Stimulated activated naive CD8-positive, alpha-beta T cell treated with anti-CD3 and anti-CD28 coated beads, Interleukin-15, Interleukin-2, amounts not matched to agents 100 ng/mL and 50 ng/mL, for 24 hours (primary cell): ENCODE data around the gene ZNF28.
"Not testable (repeated sequence)": the region's sequence is repeated elsewhere in the genome, so short reads cannot be mapped to it uniquely, and the experiment has no call there.

Experiments
- H3K27ac Mint-ChIP-seq: one replicate; pipeline ENCODE4 v1.8.0; 2021; ENCODE audit warnings: mild to moderate bottlenecking, mixed read lengths
- H3K27me3 Mint-ChIP-seq: one replicate; pipeline ENCODE4 v1.8.0; 2021; ENCODE audit warnings: mixed read lengths
- H3K36me3 Mint-ChIP-seq: one replicate; pipeline ENCODE4 v1.8.0; 2021; ENCODE audit warnings: low read depth, mixed read lengths
- H3K4me1 Mint-ChIP-seq: one replicate; pipeline ENCODE4 v1.8.0; 2021; ENCODE audit warnings: low read depth, mixed read lengths
- H3K4me3 Mint-ChIP-seq: one replicate; pipeline ENCODE4 v1.8.0; 2021; ENCODE audit warnings: mild to moderate bottlenecking, mixed read lengths
- H3K9me3 Mint-ChIP-seq: one replicate; pipeline ENCODE4 v1.8.0; 2021; ENCODE audit warnings: mixed read lengths

Gene ZNF28

DNA sequence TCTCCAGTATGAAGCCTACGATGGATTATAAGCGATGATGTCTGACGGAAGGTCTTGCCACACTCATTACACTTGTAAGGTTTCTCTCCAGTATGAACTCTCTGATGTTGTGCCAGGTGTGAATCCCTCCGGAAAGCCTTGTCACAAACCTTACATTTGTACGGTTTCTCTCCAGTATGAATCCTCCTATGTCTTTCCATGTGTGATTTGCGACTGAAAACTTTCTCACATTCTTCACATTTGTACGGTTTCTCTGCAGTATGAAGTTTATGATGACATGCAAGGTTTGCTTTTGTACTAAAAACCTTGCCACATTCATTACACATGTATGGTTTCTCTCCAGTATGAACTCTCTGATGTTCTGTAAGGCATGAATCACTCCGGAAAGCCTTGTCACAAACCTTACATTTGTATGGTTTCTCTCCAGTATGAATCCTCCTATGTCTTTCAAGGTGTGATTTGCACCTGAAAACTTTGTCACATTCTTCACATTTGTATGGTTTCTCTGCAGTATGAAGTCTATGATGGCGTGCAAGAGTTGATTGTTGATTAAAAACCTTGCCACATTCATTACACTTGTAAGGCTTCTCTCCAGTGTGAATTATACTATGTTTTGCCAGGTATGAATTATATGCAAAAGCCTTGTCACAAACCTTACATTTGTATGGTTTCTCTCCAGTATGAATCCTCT, 21.3 kb downstream of the ZNF28 start:
- H3K27me3 Mint-ChIP-seq, H3K4me3 Mint-ChIP-seq, H3K4me1 Mint-ChIP-seq, H3K27ac Mint-ChIP-seq: not testable (repeated sequence)
- H3K9me3 Mint-ChIP-seq: peaks cover 70% of the 10 kb centered on the region
- peaks cover 91% of the 10 kb centered on the region for H3K36me3 Mint-ChIP-seq

DNA sequence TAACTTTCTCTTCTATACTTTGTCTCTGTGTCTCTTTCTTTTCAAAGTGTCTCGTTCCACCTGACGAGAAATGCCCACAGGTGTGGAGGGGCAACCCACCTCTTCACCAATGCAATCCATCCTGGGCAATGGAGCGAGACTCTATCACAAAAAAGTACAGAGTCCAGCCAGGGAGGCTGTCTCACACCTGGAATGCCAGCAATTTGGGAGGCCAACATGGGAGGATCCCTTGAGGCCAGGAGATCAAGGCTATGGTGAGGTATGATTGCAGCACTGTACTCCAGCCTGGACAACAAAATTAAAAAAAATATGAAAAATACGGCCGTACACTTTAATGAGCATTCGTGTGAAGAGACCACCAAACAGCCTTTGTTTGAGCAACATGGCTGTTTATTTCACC, 32.0 kb downstream of the ZNF28 start:
- no peaks in the 10 kb centered on the region for H3K27me3 Mint-ChIP-seq
- H3K4me3 Mint-ChIP-seq: no peak overlapping the region
- H3K4me1 Mint-ChIP-seq: peaks cover 30% of the 10 kb centered on the region
- peaks cover 17% of the 10 kb centered on the region for H3K36me3 Mint-ChIP-seq
- H3K27ac Mint-ChIP-seq: no peak overlapping the region
- H3K9me3 Mint-ChIP-seq: peaks cover 17% of the 10 kb centered on the region

DNA sequence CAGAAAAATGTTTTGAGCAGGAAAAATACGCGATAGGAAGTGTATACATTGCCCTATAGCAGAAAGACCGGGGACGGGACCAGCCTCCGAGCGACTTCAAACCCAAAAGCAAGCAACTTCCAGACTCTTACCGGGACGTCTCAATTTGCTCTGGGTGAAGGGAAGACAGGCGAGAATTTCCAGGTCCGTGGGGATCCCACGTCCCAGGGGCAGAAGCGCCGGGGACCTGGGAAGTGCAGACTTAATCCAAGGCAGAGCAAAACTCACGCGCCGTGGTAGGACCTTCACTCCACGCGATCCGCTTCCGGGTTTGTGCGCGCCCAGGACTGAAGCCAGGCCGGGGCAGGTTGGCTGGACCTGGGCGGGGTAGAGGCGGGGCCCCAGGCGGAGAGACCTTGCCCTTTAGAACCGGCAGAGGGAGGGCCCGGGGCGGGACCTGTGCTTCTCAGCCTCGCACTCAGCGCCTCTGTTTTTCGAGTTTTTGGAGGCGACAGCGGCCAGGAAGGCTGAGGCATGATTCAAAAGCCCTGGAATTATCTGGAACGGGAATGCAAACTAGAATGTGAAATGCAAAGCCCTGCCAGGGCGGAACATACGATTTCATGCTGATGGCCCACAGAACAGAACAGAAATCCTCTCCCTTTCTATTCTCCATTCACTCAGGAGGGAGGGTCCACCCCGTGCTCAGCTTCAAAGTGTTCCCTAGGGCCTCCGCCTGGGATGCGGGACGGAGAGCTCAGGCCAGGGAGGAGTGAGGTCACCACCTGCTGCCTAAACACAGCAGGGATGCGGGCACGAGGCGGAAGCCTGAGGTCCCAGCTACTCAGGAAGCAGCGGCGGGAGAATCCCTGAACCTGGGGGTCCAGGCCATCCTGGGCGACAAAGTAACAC, 34.7 kb downstream of the ZNF28 start, which contains the start of gene ZNF600:
TSS of gene ZNF600 (minus strand) at position 328 of the 891 bp plus-strand sequence. CDS start 7,903 bp downstream, outside the sequence.
- Mint-ChIP-seq H3K4me3 (peak within 1 kb of the TSS; percentile 86), H3K36me3 (peaks cover 23% of the 10 kb centered on the region), H3K4me1 (peaks cover 35% of the 10 kb centered on the region), H3K9me3 (peaks cover 12% of the 10 kb centered on the region), H3K27ac (peak within 1 kb of the TSS; percentile 52)
- not testable (repeated sequence) for H3K27me3 Mint-ChIP-seq

DNA sequence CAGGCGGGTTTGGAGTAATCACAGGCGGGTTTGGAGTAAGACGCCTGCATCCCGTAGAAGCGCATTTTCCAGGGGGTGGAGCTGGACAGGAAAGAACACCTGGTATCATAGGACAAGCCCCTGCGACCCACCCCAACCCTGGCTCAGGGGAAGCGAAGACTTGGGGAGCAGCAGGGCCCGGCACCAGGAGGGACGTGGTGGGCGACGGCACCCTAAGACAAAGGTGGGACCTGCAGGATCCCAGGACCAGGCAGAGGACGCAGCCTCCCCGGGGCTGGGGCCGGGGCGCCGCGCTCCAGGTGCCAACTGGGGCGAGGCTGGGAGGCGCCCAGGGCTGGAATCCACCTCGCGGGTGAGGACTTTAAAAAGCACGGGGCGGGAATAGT, 35.4 kb downstream of the ZNF28 start:
- Mint-ChIP-seq H3K27ac (peak overlapping the region; percentile 52), H3K4me3 (peak overlapping the region; percentile 86), H3K4me1 (peaks cover 35% of the 10 kb centered on the region), H3K27me3 (no peaks in the 10 kb centered on the region), H3K9me3 (peaks cover 12% of the 10 kb centered on the region), H3K36me3 (peaks cover 27% of the 10 kb centered on the region)

DNA sequence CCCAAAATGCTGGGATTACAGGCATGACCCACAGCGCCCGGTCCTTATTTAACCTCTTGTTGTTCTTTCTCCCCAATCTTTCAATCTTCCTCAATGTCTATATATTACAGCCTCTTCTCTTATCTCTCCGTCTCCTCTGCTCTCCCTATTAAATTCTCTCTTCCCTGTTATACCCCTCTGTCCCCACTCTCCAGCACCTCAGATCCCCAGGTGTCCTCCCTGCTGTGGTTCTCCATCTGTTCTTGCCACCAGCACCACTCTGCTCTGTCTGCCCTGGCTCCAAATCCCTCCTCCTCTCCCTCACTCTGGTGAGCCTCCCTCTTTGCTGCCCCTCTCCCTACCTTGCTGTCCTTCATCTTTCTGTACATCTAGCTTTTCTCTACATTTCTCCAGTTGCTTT, 35.9 kb downstream of the ZNF28 start:
- peaks cover 33% of the 10 kb centered on the region for H3K36me3 Mint-ChIP-seq
- peak overlapping the region; percentile 86 for H3K4me3 Mint-ChIP-seq
- no peaks in the 10 kb centered on the region for H3K27me3 Mint-ChIP-seq
- H3K27ac Mint-ChIP-seq: no peak overlapping the region
- peaks cover 35% of the 10 kb centered on the region for H3K4me1 Mint-ChIP-seq
- peaks cover 10% of the 10 kb centered on the region for H3K9me3 Mint-ChIP-seq

DNA sequence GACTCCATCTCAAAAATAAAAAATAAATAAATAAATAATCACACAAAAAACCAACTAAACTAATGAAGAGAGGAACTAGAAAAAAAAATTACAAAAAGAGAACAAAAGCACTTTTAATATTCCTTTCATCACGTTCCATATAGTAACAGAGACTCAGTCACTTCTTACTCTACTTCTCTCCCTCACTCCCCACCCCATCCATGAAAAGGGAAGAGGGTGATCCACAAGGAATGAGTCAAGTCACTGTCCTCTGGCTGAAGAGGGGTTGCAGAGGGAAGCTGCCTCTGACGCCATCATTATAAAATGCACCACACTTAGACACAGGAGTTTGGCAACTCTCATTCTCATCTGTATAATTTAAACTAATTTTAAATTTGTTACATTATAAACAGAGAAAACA, 38.6 kb downstream of the ZNF28 start:
- H3K36me3 Mint-ChIP-seq: peaks cover 59% of the 10 kb centered on the region
- H3K4me3 Mint-ChIP-seq, H3K27me3 Mint-ChIP-seq, H3K27ac Mint-ChIP-seq: not testable (repeated sequence)
- H3K4me1 Mint-ChIP-seq: peaks cover 55% of the 10 kb centered on the region
- H3K9me3 Mint-ChIP-seq: peaks cover 17% of the 10 kb centered on the region

DNA sequence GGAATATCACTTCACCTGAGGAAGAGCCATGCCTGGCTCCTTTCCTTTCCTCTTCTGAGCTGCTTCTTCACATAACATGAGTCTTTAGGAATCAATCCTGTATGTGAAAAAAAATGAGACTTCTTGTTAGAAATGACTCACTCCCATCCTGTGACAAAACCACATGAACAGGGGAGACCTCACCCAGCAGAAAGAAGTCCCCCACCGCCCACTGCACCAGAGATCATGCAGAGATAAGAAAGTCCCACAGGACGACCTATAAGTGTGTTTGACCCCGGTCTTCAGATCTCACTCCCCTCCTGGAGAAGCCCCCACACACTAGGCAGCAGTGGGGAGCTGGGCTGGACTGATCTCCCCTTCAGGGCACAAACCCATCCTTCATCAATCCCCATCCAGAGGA, 42.6 kb downstream of the ZNF28 start:
- peak overlapping the region; percentile 40 for H3K27ac Mint-ChIP-seq
- peaks cover 18% of the 10 kb centered on the region for H3K9me3 Mint-ChIP-seq
- H3K4me3 Mint-ChIP-seq: no peak overlapping the region
- H3K4me1 Mint-ChIP-seq: peaks cover 26% of the 10 kb centered on the region
- peaks cover 70% of the 10 kb centered on the region for H3K36me3 Mint-ChIP-seq
- no peaks in the 10 kb centered on the region for H3K27me3 Mint-ChIP-seq

DNA sequence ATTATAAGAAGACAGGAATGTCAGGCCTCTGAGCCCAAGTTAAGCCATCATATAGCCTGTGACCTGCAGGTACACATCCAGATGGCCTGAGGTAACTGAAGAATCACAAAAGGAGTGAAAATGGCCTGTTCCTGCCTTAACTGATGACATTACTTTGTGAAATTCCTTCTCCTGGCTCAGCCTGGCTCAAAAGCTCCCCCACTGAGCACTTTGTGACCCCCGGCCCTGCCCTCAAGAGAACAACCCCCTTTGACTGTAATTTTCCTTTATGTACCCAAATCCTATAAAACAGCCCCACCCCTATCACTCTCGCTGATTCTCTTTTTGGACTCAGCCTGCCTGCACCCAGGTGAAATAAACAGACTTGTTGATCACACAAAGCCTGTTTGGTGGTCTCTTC, 65.0 kb downstream of the ZNF28 start:
- peaks cover 20% of the 10 kb centered on the region for H3K36me3 Mint-ChIP-seq
- not testable (repeated sequence) for H3K27ac Mint-ChIP-seq, H3K4me1 Mint-ChIP-seq, H3K27me3 Mint-ChIP-seq, H3K4me3 Mint-ChIP-seq
- peaks cover 32% of the 10 kb centered on the region for H3K9me3 Mint-ChIP-seq

DNA sequence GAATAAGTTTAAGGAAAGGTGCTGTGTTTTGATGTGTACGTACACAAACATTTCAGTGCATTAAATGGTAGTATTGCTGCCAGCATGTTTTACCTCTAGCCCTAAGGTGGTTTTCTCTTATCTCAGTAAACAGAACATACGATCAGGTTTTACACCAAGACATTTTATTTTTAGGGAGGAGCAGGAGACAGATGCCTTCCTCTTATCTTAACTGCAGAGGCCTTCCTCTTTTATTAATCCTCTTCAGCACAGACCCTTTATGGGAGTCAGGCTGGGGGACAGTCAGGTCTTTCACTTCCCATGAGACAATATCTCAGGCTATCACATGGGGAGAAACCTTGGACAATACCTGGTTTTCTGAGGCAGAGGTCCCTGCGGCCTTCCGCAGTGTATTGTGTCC, 71.7 kb downstream of the ZNF28 start:
- no peaks in the 10 kb centered on the region for H3K27me3 Mint-ChIP-seq
- no peak overlapping the region for H3K4me3 Mint-ChIP-seq
- no peaks in the 10 kb centered on the region for H3K4me1 Mint-ChIP-seq
- peaks cover 5% of the 10 kb centered on the region for H3K9me3 Mint-ChIP-seq
- no peak overlapping the region for H3K27ac Mint-ChIP-seq
- H3K36me3 Mint-ChIP-seq: peaks cover 4% of the 10 kb centered on the region

DNA sequence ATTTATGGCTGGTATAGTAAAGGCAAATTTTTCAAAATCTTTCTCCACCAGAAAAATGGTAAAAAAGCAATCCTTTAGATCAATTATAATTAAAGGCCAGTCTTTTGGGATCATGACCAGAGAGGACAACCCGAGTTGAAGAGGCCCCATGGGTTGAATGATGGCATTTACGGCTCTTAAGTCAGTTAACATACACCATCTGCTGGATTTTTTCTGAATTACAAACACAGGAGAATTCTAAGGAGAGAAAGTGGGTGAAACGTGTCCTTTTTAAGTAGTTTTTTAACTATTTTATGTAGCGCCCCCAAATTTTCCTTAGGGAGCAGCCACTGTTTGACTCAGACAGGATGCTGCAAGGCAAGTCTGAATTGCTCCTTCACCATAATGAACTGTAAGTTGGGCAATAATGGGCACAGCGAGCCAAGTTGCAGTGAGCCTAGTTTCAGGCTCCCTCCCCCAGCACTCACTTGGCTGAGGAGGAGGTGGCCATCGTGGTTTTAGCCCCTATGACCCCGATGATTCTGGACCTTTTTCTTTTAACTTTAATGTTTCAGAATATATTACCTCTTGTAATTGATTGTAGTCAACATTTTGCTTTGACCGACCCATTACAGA, 73.0 kb downstream of the ZNF28 start:
- no peaks in the 10 kb centered on the region for H3K4me1 Mint-ChIP-seq
- H3K36me3 Mint-ChIP-seq: no peaks in the 10 kb centered on the region
- no peak overlapping the region for H3K27ac Mint-ChIP-seq
- H3K27me3 Mint-ChIP-seq: no peaks in the 10 kb centered on the region
- H3K4me3 Mint-ChIP-seq: no peak overlapping the region
- H3K9me3 Mint-ChIP-seq: no peaks in the 10 kb centered on the region
